Head of caudate nucleus (tissue), 42 donors: ENCODE data around the gene ZBTB38.

Source experiments
- DNase-seq, 42 donors: peaks; one replicate each; pipeline versions ENCODE4 v3.0.0 to v3.0.0-alpha.2; 2020 to 2021; ENCODE audit warnings: mixed read lengths in 7 of 42
- intact Hi-C: fragments of 100-400 bp; cut with DNase I; formaldehyde crosslinking; loops from one replicate; pipeline ENCODE4 v1.15.0; 2022

Gene ZBTB38

GRCh38 chr3:141380279-141380678 is 12.0 kb downstream of the ZBTB38 start:
- intact Hi-C loops: no loop called here
- no peak for DNase-seq

GRCh38 chr3:141380987-141381386 is 12.7 kb downstream of the ZBTB38 start:
- no peak for DNase-seq
- intact Hi-C loops: no loop called here

GRCh38 chr3:141382571-141382970 is 14.3 kb downstream of the ZBTB38 start:
- intact Hi-C loops: no loop called here
- no peak for DNase-seq

- DNase-seq: peak in 4 of 42 donors; percentile 21 to 46 (median 30)
- intact Hi-C loops: no loop called here
Observed at GRCh38 chr3:141383555-141384129, 15.3 kb downstream of the ZBTB38 start.

GRCh38 chr3:141384157-141384556 is 15.9 kb downstream of the ZBTB38 start:
- intact Hi-C loops: no loop called here
- no peak for DNase-seq

GRCh38 chr3:141384575-141384974 is 16.3 kb downstream of the ZBTB38 start:
- no peak for DNase-seq
- intact Hi-C loops: no loop called here

GRCh38 chr3:141385406-141386125 is 17.3 kb downstream of the ZBTB38 start:
- DNase-seq: no peak
- intact Hi-C loops: no loop called here

- intact Hi-C loops: no loop called here
- DNase-seq: no peak
Observed at GRCh38 chr3:141386126-141386488, 17.8 kb downstream of the ZBTB38 start.

GRCh38 chr3:141386611-141387111 is 18.4 kb downstream of the ZBTB38 start:
- peak in 41 of 42 donors; percentile 38 to 84 (median 69) for DNase-seq
- intact Hi-C loops: no loop called here

GRCh38 chr3:141387516-141387915 is 19.2 kb downstream of the ZBTB38 start:
- intact Hi-C loops: no loop called here
- no peak for DNase-seq

- no peak for DNase-seq
Observed at GRCh38 chr3:141388395-141388794, 20.1 kb downstream of the ZBTB38 start.

GRCh38 chr3:141388823-141389621 is 20.7 kb downstream of the ZBTB38 start:
- intact Hi-C loops: no loop called here
- DNase-seq: peak in 1 of 42 donors; percentile 43

More at GRCh38 chr3:141388395-141388794, 20.1 kb downstream of the ZBTB38 start:
- intact Hi-C loops: no loop called here

GRCh38 chr3:141389703-141390102 is 21.4 kb downstream of the ZBTB38 start:
- intact Hi-C loops: no loop called here
- no peak for DNase-seq

- DNase-seq: peak in 1 of 42 donors; percentile 37
- intact Hi-C loops: no loop called here
Observed at GRCh38 chr3:141390747-141391146, 22.4 kb downstream of the ZBTB38 start.

- peak in 1 of 42 donors; percentile 36 for DNase-seq
- intact Hi-C loops: no loop called here
Observed at GRCh38 chr3:141391298-141391990, 23.1 kb downstream of the ZBTB38 start.

GRCh38 chr3:141391991-141392316 is 23.6 kb downstream of the ZBTB38 start:
- peak in 1 of 42 donors; percentile 13 for DNase-seq
- intact Hi-C loops: no loop called here

- peak in 1 of 42 donors; percentile 41 for DNase-seq
- intact Hi-C loops: no loop called here
Observed at GRCh38 chr3:141392416-141392815, 24.1 kb downstream of the ZBTB38 start.

GRCh38 chr3:141392897-141393734 is 24.8 kb downstream of the ZBTB38 start:
- intact Hi-C loops: no loop called here
- peak in 8 of 42 donors; percentile 18 to 56 (median 48) for DNase-seq

GRCh38 chr3:141393735-141394076 is 25.4 kb downstream of the ZBTB38 start:
- intact Hi-C loops: no loop called here

More at GRCh38 chr3:141393735-141394076, 25.4 kb downstream of the ZBTB38 start:
- no peak for DNase-seq
